NCI-H2081 (cell line): ENCODE measurements around the gene SASH3.

ENCODE experiments used
- DNase-seq, 2 experiments: peaks; one replicate each; lab custom pipeline; 2025; lab: John Stamatoyannopoulos, UW

SASH3 gene

GRCh38 chrX:129808829-129809796 lies 29.4 kb downstream of the SASH3 start:
- DNase-seq: no peak

DNA sequence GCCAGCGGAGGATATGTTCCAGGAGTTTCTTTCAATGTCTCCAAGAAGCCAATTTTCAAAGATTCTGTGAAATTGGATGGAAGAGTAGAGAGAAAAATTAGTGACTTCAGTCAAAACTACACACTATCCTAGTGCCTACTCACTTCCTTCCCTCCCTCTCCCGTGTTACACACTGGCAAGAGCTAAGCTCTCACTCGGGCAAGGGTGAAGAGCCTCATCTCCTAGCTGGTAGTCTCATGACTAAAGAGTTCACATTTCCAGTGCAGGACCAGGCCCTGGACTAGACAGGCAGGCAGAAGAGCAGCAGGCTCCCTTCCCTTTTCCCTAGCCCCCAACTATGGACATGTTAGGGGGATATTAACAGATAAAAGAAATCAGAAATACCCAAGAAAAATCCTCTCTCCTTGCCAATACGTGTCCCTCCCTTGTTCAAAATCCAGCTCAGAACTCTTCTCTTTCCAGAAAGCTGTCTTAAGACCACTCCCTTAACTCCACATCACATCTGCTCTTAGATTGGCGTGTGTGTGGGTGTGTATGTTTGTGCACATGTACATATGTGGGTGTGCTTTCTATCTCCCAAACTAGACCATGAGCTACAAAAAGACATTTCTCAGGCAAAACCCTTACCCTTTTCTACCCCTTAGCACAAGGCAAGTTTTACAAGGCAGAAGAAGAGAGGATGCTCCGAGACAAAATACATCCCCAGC lies 34.1 kb downstream of the SASH3 start:
- no peak for DNase-seq

DNA sequence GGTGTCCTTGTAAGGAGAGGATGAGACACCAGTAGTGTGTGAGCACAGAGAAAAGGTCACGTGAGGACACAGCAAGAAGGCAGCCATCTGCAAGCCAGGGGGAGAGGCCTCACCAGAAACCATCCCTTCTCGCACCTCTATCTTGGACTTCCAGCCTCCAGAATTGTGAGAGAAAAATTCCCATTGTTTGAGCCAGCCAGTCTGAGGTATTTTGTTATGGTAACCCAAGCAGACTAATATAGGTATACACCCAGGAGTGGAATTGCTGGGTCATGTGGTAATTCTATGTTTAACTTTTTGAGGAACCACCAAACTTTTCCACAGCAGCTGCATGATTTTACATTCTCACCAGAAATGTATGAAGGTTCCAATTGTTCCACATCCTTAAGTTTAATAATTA lies 38.4 kb downstream of the SASH3 start:
- DNase-seq: no peak

DNA sequence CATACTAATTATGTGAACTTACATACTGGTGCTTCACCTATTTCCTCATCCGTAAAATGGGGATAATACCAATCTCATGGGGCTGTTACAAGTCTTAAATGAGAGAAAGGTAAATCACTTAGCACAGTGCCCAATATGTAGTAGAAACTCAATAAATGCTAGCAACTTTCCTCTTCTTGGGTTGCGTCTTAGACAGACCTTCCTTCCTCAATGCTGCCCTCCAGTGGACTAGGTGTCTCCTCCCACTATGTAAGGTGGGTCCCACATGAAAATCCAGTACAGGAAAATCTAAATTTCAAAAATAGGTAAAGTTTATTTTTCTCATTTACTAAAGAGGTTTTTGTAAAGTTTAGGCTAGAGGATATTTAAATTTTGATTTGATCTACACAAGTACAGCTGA lies 43.4 kb downstream of the SASH3 start:
- DNase-seq: no peak

DNA sequence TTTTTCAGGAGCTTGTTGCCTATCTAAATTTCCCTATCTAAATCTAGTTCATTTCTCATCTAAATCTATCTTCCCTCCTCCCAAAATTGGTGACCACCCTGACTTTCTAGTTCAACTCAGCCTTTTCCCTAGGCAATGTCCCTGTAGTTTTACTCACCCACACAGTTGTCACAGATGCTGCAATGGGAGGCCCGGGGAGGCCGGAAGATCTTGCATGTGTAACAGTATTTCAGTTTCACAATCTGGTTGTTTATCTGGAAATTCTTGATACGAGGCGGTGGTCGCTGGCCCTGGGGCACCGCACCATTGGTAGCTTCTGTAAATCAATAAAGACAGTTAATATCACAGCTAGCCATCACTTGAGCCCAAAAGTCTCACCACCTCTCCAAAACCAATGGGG lies 43.8 kb downstream of the SASH3 start:
- DNase-seq: no peak

DNA sequence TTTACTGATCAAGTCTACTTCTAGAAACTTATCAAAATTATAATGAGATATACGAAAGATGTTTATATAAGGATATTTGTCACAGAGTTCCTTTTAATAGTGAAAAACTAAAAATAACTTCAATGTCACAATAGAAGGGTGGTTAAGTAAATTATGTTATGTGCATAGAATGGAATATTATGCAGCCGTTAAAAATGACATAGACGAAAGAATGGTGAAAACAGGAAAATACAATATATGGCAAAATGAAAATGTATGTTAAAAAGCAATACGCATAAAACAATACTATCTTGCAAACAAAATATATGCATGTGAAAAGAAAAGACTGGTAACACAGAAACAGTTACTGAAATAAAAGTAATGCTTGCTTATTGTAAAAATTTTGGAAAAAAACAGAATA lies 44.9 kb downstream of the SASH3 start:
- no peak for DNase-seq

DNA sequence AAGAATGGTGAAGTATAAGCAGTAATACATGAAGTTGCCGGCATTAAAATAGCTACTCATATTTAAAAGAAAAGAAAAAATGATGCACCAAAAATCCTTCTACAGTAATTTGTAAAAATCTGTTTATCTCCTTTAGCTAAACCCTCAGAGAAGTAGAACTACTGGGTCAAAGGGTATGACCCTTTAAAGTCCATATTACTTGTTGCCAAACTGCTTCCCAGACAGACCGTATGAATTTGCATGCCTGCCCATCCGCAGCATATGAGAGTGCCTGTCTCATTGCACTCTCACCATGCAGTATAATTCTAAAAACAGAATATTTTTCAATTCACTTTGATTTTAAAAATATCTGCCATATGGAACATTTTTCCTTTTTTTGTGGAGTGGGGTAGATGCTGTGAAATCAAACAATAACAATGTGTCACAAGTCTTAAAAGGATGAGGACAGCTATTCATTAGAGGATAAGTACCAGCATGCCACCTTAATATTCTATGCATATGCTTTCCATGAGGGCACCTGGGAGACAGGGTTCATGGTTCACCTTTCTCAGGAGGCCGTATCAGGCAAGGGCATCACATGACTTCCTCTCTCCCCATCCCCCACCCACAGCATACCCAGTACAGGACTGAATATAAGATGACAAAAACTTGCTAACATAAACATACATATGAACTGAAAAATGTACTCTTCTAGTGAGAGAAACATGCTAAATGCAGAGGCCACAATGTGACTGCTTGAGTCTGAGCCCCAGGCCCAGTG lies 46.2 kb downstream of the SASH3 start:
- DNase-seq: no peak

GRCh38 chrX:129830494-129830893 lies 50.7 kb downstream of the SASH3 start:
- DNase-seq: no peak

DNA sequence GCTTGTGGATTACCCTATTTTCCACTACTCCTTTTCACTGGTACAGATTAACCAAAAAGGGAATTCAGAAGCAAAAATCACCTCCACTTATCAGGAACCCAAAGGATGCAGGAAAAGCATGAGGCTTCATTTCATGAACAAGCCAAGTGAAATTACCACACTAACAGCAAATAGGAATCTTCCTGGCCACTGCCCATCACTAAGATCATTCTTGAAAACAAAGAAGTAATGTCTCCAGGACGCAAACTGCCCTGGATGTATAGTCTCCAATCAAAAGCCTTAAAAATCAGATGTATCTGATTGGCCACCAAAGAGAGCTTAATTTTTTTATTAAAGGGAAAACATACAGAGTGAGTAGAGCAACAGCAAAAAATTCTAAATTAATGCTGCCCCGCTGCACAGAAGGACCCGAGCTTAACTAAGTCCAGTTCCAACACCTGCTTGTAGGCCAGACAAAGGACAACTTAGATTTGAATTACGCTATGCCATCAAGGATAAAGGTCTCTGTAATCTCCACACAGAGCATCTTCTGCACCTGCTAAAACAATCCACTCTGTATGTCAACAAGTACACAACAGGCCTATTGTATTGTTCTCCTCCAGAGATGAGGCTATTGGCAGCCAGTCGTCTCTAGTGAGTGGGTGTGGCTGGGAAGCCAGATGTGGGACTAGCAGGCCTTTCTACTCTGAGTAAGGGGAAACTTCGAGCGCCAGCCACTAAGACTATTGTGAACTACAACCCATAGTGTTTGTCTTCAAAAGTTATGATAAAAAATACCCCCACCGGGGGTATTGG lies 51.5 kb downstream of the SASH3 start:
- DNase-seq: peak in 1 of 2 experiments; percentile 14

- no peak for DNase-seq
Measured at GRCh38 chrX:129833153-129833990, 53.6 kb downstream of the SASH3 start.

DNA sequence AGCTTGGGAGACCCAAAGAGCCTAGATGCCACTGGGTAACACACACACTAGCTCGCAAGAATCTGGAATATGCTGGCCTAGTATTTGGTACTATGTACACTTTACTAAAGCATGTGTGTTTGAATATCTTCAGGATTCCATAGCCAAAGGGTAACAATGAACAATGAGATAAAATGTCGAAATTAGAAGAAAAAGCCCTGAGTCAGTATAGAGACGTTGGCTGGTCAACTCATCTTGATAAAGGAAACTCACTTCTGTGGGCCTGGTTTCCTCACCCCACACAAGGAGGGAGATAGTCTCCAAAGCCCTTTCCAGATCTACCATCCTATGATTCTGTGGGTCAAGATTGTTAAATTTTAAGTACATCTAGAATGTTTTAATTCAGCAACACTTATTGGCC lies 57.1 kb downstream of the SASH3 start:
- no peak for DNase-seq

DNA sequence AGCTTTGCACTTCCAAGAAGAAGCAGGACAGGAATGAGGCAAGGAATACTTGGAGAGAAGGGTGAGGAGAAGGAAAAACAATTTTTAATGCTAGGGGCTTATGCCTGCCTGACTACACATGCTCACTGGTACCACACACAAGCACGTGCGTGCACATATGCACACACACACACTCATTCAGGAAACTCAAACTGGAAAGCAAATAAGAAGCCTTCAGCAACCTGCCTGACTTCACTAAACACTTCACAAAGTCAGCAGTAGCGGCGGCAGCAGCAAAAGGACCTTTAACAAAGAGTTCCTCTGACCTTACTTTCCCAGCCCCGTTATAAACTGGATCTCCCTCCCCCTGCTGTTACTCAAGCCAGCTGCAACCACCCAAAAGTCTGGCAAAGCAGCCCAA lies 60.6 kb downstream of the SASH3 start:
- DNase-seq: no peak

DNA sequence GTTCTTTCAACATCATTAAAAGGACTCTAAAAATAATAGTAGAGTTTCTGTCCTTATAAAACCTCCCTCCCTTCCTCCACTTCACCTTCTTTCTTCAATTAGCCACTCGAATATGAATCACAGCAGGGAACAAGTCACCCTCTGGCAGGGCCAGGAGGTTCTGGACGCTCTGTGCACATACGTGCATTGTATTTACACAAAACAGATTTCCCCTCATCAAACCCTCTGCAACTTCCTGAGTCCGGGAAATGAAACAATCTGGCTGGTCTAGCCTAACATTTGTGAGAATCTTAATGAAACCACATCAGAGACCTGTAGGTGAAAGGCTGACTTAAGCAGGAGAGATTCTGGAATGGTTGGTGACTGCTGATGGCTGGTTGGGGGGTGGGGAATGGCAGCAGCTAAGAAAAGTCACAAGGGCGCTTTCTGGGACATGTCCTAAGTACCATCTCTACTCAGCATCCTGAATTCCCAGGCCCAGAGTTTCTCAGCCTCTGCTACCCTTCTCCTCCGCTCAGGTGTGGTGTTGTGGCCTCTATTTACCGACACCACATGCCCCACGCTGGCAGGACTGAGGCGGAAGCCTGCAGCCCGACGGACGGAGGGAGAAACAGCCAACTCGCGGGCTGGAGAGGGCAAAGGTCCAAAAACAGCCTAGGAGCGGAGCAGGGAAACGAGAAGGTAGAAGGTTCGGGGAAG lies 62.9 kb downstream of the SASH3 start:
- DNase-seq: peak in 1 of 2 experiments; percentile 3

DNA sequence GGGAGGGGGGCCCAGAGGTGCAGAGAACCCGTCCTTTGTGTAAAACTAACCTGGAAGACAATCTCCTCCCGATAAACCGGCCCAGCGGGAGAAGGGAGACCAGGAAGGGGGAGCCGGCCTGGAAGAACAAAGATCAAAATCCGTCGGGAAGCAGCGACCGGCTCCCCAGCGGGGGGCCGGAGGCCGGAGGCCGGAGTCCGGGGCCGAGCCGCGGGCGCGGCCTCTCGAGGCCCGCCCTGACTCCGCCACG lies 63.4 kb downstream of the SASH3 start:
- no peak for DNase-seq

DNA sequence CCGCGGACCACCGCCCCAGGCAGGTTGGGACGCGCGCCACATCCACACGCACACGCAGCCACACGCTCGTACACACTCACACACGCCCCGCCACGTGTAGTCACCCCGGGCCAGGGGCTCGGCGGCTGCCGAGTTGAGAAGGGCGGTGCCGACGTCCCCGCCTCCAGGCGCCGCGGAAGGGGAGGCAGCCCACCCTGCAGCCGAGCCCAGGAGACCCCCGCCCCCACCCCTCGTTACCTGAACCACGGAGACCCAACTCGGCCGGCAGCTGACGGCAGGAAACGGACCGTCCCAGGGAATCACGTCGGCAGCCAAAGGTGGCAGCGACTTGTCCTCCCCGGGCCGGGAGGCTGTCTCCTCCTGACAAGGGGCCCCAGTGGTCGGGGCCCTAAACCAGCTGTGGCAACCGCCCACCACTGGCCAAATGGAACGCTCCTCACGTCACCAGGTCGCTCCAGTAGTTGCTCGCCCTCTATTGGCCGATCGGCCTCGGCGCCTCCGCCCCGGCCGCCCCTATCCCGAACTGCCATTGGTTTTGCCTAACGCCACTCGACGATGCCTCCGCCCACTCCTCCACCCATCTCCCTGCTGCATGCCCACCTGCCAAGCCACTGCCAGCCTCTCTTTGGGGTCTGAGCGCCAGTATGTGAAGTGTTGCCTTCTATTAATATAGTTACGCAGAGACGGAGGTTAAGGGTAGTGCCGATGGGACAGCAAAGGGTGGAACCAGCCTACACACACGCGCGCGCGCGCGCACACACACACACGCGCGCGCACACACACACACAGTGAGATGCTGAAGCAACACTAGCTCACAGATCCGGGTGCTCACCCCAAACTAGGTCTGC lies 63.9 kb downstream of the SASH3 start, which contains the start of gene ZDHHC9:
Gene ZDHHC9, minus strand, starts transcription at position 428 of the 848 bp plus-strand sequence. CDS start 1,941 bp downstream, outside the sequence.
- peak; percentile 76 to 85 for DNase-seq
